Ascending aorta (tissue), 2 donors: Measurements from ENCODE around the gene SOST. TPM values are rescaled to one million over a fixed set of nuclear protein-coding genes. Genes with fewer than 3 reads are reported as not detected.

Source experiments
- DNase-seq, 2 donors: peaks; one replicate each; pipeline ENCODE4 v3.0.0-alpha.2; 2019; ENCODE audit warnings: low spot score in 2 of 2
- H3K27ac ChIP-seq, 2 donors: fragments of 200-600 bp; sonication (generic); one replicate each; pipeline ENCODE4 v1.5.1; 2016 to 2017; ENCODE audit warnings: mild to moderate bottlenecking in 1 of 2
- H3K27me3 ChIP-seq: fragments of 200-600 bp; sonication (generic); one replicate; pipeline ENCODE4 v1.5.1; 2017
- H3K36me3 ChIP-seq, 2 donors: fragments of 200-600 bp; sonication (generic); one replicate each; pipeline ENCODE4 v1.5.1; 2016
- H3K4me1 ChIP-seq, 2 donors: fragments of 200-600 bp; sonication (generic); one replicate each; pipeline ENCODE4 v1.5.1; 2016 to 2017; ENCODE audit warnings: mild to moderate bottlenecking in 1 of 2
- H3K4me3 ChIP-seq, 2 donors: fragments of 200-600 bp; sonication (generic); one replicate each; pipeline ENCODE4 v1.5.1; 2016 to 2017; ENCODE audit warnings: mild to moderate bottlenecking in 1 of 2
- H3K9me3 ChIP-seq, 2 donors: fragments of 200-600 bp; sonication (generic); one replicate each; pipeline ENCODE4 v1.5.1; 2016
- CTCF ChIP-seq, 3 experiments: fragments of 200-600 bp in 2 of 3; fragments of 450-650 bp in 1 of 3; sonication (generic) in 2 of 3; IDR thresholded peaks; one replicate each; pipeline ENCODE4 v1.5.1; 2016 to 2019; ENCODE audit warnings: antibody characterized with exemption in 3 of 3, mild to moderate bottlenecking in 1 of 3, moderate library complexity in 1 of 3
- intact Hi-C: fragments of 100-400 bp; cut with DNase I; formaldehyde crosslinking; loops from one replicate; pipeline ENCODE4 v1.15.1; 2023
- total RNA-seq: library from RNA; depleted of rRNA; stranded (reverse); fragments of >200 nt; gene quantifications from one replicate; pipeline ENCODE4 v1.1.0, GENCODE V29; 2016

Gene SOST
- total RNA-seq, 1 donor from 2014 or later: 15.1 TPM

GRCh38 chr17:43732958-43733357 is 25.6 kb downstream of the SOST start:
- no peak for DNase-seq
- Histone ChIP-seq H3K4me3 (no peak overlapping the region), H3K9me3 (no peaks in the 10 kb centered on the region), H3K27me3 (no peaks in the 10 kb centered on the region), H3K27ac (no peak overlapping the region), H3K4me1 (peaks cover 0 to 3% of the 10 kb centered on the region in 2 donors), H3K36me3 (no peaks in the 10 kb centered on the region)
- intact Hi-C loops: no loop called here
- TF ChIP-seq CTCF (IDR thresholded peaks at IDR 0.05): no peak

GRCh38 chr17:43728081-43728480 is 30.5 kb downstream of the SOST start:
- no peak for TF ChIP-seq CTCF (IDR thresholded peaks at IDR 0.05)
- H3K27ac ChIP-seq: no peak overlapping the region
- no peaks in the 10 kb centered on the region for H3K27me3 ChIP-seq
- H3K4me3 ChIP-seq: no peak overlapping the region
- H3K9me3 ChIP-seq: no peaks in the 10 kb centered on the region
- DNase-seq: no peak
- H3K4me1 ChIP-seq: no peaks in the 10 kb centered on the region
- intact Hi-C loops: no loop called here
- H3K36me3 ChIP-seq: no peaks in the 10 kb centered on the region

- Histone ChIP-seq H3K36me3 (no peaks in the 10 kb centered on the region), H3K27me3 (no peaks in the 10 kb centered on the region), H3K27ac (no peak overlapping the region), H3K4me3 (no peak overlapping the region), H3K9me3 (no peaks in the 10 kb centered on the region), H3K4me1 (peaks cover 0 to 6% of the 10 kb centered on the region in 2 donors)
- intact Hi-C loops: no loop called here
- no peak for TF ChIP-seq CTCF (IDR thresholded peaks at IDR 0.05)
- peak in 1 of 2 donors; percentile 74 for DNase-seq
Measured at GRCh38 chr17:43723697-43724359, 34.8 kb downstream of the SOST start.

- H3K4me3 ChIP-seq: no peak overlapping the region
- peaks cover 0 to 6% of the 10 kb centered on the region in 2 donors for H3K4me1 ChIP-seq
- H3K9me3 ChIP-seq: no peaks in the 10 kb centered on the region
- intact Hi-C loops: no loop called here
- H3K27me3 ChIP-seq: no peaks in the 10 kb centered on the region
- H3K36me3 ChIP-seq: no peaks in the 10 kb centered on the region
- DNase-seq: no peak
- no peak for TF ChIP-seq CTCF (IDR thresholded peaks at IDR 0.05)
- peak overlapping the region in 1 of 2 donors; percentile 8 for H3K27ac ChIP-seq
Measured at GRCh38 chr17:43722870-43723665, 35.5 kb downstream of the SOST start.

GRCh38 chr17:43722269-43722619 is 36.3 kb downstream of the SOST start:
- Histone ChIP-seq H3K9me3 (no peaks in the 10 kb centered on the region), H3K4me1 (peaks cover 0 to 6% of the 10 kb centered on the region in 2 donors), H3K4me3 (no peak overlapping the region), H3K27ac (peak overlapping the region; percentile 8 to 93), H3K27me3 (no peaks in the 10 kb centered on the region), H3K36me3 (no peaks in the 10 kb centered on the region)
- intact Hi-C loops: no loop called here
- no peak for TF ChIP-seq CTCF (IDR thresholded peaks at IDR 0.05)
- no peak for DNase-seq
